HG03354 (cell line): ENCODE data around the gene TECPR2.

Experiments
- ATAC-seq: cut with Tn5 transposase; IDR thresholded peaks from one replicate; pipeline ENCODE4 v1.9.1; 2021; ENCODE audit warnings: mild to moderate bottlenecking; ENCODE audit not compliant: unreplicated experiment, poor library complexity, severe bottlenecking

The TECPR2 gene

DNA sequence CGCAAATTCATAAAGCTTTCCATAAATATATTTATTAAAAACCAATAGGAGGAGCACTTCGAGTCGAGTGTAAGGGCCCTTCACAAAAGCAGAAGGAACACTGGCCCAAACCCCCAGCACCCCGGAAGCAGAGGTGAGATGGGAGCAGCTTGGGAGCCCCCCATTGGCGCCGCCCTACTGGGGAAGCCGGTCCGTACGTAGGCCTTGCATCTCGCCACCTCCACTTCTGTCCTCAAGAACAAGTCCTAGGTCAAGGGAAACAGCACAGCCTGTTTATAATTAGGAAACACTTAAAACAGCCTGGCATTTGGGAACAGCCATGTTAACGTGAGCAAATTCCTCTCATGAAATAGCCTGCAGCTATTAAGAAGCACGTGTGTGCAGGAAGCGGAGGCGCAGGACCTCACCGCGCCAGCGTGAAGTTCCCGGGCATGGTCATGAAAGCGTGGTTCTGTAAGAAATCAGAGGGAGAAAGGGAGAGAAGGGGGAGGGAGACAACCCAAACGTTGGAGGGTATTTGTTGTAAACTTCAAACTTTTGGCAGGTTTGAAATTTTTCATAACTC lies 139.1 kb downstream of the TECPR2 start:
- no peak for ATAC-seq

DNA sequence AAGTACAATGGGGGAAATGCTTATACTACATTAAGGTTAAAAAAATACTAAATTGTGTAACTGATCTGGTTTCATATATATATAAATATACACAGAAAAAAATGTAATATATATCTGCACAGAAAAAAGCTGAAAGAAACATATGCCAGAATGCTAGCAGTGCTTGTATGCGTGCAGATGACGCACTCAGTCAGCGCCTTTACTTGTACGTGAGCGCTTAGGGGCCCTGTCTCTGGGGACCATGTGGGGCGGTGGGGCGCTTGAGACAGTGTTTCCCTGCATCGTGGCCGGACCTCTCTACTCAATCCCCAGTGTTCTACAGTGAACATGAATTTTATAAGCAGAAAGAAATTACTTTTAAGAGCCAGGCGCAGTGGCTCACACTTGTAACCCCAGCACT lies 139.8 kb downstream of the TECPR2 start:
- ATAC-seq = no peak

DNA sequence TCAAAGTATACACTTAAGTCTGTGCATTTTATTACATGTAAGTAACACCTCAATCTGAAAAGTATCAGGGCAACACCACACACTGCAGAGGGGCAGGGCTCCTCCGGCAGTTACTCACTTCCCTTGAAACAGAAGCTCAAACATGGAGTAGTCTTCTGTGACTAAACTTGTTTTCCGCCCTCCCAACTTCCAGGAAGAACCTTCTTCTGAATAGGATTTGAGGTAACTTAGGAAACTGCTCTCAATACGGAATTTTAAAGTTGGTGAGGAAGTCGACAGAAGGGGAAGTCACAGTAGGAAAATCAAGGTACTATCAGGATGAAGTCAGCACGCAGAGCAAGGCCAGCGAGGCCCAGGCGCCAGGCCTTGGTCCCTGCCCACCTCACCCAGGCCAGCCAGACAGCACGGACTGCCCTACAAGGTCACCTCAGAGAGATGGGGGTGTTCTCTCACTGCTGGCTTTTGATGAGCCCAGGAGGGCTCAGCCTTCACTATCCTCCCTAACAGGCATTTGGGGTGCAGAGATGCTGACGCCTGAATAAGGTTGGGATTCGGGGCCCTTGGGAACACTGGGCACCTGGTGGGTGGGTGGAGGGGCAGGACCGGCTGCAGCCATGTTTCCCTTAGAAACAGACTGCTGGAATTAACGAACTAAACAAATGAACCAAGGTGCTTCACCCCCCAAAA lies 141.0 kb downstream of the TECPR2 start:
- no peak for ATAC-seq

DNA sequence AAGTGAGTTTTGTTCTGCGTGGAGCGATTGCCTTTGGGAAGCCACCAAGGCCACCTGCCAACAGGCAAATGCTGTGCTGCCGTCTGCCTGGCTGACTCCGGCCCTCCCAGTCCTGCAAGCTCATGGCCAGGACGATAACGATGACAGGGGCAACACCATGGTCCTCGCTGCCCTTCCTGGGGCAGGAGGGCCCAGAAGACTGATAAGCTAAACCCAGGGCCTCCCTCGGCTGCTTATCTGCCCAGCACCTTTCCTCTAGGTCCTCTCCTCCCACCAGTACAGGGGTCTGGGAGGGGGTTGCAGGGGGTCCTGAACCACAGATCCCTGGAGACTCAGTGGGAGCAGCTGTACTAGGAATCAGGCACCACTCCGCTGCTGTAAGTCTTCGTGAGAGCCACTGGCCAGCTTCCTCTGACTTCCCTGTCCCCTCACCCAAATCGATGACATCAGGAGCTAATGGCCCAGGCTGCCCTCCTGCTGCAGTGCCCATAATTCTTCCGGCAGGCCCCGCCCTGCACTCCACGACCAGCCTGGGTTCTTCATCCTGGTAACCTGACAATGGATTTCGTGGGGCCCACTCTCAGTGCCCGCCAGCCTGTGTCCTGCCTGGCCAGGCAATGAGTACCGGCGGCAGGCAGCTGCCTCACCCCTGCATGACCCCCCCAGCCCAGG lies 141.7 kb downstream of the TECPR2 start:
- ATAC-seq = no peak

DNA sequence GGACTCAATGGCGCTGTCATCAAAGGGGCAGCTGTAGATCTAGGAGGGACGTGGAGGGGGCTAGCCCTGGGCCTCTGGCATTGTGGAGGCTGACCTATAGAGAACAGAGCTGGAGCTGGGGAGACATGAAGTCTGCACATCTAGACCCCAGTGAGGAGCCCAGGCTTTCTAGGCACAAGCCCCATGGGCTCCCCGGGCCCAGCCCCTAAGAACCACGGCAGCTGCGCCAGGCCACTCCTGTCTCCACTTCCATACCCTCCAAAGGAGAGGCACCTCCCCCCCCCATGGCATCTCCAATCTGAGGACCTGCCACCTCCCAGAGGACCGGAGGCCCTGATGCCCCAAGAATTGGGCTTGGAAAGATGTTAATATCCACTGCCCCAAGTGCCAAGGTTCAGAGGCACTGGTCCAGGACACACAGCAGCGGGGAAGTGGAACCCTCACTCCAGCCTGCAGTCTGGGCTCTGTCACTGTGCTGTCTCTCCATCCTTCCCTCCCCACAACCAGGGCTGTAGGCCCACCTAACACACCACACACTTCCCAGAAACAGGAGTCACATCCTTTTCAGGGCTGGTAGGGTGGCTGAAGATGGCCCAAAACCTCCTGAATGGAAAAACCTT lies 142.4 kb downstream of the TECPR2 start:
- no peak for ATAC-seq

DNA sequence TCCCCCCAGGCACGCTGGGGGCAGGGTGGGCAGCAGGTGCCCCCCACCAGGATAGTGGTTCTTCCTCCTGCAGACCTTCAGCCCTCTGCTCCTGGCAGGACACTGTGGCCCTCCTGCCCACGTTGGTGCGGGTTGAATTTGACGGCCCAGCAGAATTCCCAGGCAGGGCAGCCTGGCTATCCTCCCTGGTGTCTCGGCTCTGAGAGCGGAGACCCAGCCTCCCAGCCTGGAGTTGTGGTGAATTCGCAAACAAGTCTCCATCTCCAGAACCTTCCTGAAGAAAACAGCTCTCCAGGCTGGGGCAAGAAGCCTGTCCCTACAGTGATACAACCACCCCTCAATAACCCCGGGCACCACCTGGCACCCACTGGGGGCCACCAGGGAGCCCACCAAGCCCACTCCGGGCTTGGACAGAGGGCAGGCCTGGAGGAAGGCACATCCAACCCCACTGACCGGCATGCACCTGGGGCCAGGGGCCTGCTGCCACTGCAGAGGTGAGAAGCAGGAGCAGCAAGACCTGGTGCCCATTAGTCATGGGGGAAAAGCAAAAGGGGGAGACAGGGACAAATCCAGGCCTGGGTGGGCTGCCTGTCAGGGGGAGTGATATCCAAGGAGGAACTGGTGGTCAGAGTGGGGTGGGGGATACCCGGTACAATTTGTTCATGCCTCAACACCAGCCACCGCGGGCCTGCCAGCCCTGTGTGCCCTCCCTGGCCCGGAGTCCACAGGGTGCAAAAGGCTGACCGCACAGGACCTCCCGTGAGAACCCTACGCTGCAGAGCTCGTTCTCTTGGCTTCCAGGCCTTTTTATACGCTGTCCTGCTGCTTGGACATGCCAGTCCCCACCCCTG lies 143.3 kb downstream of the TECPR2 start:
- no peak for ATAC-seq

DNA sequence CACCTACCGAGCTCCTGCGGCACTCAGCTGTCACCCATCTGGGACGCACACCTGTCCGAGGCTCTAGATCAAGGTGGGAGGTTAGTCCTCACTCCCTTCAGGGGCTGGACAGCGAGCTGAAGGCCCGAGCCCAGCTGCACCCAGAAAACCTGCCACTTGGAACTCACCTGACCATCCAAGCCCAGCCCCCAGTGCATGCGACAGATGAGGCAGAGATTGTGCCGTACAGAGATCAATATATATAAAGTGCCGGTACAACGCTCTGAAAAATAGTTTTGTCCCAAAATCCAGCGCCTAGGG lies 143.8 kb downstream of the TECPR2 start:
- no peak for ATAC-seq

DNA sequence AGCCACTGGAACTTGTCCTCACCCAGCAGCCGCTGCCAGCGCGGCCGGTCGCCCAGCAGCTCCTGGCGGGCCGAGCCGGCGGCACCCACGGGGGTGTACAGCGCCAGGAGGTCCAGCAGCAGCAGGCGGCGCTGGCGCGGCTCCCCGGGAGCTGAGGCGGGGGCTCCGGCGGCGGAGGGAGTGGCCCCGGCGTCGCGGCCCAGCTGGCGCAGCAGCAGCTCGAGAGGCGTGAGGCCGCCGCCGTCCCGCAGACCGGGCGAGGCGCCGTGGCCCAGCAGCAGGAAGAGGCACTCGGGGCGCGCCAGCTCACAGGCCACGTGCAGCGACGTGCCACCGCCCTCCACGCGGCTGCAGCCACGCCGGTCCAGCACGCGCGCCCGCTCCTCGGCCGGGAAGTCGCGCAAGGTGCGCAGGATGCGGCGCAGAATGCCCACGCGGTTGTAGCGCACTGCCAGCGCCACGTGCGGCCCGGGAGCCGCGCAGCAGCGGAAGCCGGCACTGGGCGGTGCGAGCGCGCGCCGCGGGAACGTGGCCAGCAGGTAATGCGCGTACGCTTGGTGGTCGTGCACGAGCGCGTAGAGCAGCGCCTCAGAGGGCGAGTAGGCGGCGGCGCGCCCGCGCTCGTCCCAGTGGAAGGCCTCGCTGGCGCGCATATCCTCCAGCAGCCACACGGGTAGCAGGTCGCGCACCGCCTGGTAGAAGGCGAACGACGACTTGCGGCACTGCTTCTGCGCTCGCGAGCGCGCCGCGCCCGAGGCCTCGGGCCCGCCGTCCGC lies 144.5 kb downstream of the TECPR2 start:
- no peak for ATAC-seq

DNA sequence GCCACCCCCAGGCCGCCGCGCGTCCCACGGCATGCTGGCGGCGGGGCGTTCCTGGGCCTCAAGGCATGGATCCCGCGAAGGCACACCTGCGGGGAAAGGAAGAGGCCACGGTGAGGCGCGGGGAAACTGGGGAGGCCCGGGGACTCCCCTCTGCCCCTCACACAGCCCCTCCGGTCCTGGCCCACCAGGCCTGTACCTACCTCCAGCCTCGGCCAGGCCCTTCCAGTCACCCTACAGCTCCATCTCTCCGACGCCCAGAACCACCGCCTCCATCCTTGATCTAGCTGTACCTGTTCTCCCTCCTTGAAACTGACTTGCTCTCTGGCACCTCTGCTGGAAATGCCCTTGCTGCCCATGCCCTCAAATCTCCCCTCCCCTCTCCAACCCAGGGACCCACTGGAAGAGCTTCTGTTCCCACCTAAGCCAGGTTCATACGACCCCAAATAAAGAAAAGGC lies 145.1 kb downstream of the TECPR2 start:
- ATAC-seq = no peak

DNA sequence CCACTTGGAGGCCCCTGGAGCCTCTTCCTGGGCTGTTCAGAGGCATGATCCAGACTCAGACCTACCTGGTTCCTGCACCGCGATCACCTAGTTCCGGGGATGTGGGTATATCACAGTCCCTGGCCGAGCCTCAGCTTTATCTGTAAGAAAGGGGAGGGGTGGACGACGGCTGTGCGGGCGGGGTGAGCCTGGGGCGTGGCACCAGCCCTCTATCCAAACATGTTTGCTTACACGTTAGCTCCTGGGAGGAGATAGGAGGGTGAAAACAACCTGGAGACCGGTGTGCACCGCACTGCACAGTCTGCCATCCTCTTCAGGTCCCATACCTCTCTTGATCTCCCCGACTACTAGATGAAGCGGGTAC lies 145.7 kb downstream of the TECPR2 start:
- ATAC-seq = no peak

DNA sequence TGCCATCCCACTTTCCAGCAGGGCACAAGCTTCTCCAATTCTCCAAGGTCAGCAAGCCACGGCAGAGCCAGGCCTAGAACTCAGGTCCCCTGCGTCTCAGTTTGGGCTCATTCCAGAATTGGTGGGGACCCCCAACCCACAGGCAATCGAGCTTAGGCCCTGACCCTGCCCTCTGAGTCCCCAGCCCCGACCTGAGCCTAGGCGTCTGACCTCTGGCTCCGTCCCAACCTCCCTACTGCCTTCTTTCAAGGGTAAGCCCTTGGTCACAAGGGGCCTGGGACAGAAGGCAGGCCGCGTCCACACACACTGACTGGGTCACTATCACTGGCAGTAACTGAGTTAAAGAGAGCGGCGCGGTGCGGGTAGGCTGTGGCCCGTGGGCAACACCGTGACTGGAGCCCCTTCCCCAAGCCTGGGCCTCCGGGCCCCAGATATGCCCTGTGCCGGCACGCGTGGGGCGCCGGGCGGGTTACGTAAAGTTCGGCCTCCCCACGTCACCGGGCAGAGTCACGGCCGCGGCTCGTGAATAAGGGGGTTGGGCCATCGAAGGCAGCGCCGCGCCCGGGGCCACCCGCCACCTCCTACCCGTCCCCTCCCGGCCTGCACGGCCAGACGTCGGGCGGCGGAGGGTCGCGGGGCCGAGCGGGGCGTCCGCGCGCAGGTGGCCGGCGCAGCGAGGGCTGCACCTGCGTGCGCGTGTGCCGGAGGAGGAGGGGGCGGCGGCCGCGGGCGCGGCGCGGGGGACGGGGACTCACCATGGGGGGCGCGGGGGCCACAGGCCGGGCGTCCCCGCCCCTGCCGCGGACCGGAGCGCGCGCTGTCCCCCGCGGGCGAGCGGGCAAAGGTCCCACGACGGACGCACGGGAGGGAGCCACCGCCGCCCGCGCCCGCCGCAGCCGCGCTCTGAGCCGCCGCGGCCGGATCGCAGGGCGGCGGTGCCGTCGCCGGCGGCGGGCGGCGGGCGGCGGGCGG lies 146.3 kb downstream of the TECPR2 start:
- ATAC-seq = peak; percentile 19

DNA sequence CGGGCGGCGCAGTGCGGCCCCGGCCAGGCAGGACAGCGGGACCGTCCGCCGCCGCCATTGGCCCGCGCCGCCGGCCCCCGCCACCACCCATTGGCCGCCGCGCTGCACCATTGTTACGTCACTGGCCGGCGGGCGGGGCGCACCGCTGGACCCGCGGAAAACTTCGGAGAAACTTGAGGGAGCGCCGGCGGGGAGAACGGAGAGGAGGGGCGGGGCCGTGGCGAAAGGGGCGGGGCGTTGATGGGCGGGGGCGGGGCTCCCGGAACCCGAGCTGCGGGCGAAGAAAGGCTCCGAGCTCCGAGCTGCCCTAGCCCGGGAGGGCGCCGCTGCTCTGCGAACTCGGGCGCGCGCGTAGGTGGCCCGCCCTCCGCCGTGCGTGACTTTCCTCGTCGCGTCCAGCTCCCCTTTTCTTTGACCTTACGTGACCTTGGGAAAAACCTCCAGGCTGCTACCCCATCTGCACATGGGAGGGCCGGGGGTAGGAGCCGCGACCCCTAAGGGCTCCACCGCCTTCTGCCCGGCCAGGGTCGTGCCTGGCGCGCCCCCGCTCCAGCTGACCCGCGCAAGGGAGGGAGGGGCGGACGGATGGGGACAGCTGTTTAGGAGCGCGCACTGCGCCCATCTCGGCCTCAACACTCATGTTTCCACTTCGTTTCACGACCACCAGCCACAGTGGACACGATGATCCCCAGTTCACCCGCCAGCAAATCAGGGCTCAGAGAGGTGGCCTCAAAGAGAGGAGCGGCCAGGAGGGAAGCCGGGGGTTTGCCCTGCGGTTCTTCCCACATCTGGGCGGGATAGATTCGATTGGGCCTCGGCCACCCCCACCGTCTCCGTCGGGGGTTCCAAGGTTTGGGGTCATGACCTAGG lies 147.2 kb downstream of the TECPR2 start, which contains the start of gene ANKRD9:
Gene ANKRD9 (minus strand): TSS at position 31 of the 870 bp plus-strand sequence. CDS start 1,887 bp downstream, outside the sequence.
- ATAC-seq = peak; percentile 78

DNA sequence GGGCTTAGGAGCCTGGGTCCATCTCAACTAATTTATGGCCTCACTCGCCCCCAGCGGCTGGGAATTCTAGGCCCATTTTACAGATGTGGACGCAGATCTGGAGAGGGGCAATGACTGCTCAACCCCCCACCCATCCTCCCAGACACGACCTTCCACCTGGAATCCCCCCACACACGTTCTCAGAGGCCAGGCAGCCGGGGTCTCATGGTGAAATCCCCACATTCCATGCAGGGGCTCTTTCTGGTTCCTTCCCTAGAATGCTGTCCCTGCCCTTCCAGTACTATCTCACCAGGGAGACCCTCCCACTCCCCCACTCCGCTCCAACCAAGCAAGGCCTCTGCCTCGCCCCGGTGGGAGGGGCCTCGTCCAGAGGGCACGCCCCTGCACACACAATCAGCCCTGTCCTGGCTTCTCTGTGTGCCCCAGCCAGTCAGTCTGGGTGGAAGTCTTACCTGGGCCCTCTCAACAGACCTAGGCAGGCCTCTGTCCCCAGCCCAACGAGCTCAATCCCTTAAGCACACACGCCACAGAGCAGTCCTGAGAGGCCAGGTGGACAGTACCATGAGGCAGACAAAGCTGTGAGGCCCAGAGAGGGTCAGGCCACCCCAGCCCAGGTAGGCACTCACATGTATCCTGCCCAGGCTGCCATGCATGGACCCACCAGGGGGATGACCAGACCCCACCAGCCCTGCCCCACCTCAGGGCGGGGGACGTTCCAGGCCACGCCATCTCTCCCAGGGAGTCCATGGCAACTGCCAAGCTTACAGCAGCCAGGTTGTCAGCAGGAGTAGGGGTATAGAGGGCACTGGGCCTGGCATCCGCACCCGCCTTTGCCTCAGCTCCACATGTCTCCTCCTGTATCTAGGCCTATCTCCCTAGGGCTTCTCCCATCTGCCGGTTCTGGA lies 148.1 kb downstream of the TECPR2 start:
- no peak for ATAC-seq

DNA sequence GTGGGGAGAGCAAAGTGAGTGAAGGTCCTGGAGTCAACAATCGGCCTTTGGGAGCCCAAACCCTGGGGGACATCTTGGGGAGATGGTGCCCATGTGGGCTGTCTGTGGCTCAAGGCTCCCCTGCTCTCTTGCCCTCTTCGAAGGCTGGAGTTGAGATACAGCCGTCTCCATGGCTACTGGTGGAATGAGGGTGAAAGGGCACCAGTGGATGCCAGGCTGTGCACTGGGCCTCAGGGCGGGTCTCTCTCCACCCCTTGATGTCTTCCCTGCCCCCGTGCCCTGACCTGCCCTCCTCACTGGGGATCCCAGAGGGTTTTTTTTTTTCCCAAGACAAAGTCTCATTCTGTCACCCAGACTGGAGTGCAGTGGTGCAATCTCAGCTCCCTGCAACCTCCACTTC lies 148.8 kb downstream of the TECPR2 start:
- no peak for ATAC-seq

DNA sequence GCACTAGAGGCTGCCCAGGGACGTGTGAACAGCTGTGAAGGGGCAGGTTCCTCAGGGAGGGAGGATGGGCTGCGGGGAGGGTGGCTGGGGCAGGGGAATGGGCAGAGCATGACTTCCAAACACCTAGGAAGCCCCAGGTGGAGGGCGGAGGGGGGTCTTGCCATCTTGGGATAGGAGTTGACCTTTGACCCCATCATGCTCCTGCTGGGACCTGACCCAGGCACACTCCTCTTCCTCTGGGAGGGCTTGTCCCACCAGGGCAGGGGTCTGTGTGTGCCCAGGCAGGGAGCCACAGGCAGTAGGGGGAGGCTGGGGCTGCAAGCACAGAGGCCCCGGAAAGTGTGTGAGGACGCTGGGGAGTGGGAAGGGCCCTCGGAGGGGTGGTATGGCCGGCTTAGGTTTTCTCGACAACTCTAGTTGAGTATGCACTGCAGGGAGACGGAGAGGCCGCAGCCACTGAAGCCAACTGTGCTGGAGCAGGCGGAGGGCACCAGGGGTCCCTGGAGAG lies 150.1 kb downstream of the TECPR2 start:
- no peak for ATAC-seq
